ENCODE data around the gene EZR.

EZR gene

GRCh38 chr6:158757753-158758090 lies 61.4 kb downstream of the EZR start:
- no peak for DNase-seq

DNA sequence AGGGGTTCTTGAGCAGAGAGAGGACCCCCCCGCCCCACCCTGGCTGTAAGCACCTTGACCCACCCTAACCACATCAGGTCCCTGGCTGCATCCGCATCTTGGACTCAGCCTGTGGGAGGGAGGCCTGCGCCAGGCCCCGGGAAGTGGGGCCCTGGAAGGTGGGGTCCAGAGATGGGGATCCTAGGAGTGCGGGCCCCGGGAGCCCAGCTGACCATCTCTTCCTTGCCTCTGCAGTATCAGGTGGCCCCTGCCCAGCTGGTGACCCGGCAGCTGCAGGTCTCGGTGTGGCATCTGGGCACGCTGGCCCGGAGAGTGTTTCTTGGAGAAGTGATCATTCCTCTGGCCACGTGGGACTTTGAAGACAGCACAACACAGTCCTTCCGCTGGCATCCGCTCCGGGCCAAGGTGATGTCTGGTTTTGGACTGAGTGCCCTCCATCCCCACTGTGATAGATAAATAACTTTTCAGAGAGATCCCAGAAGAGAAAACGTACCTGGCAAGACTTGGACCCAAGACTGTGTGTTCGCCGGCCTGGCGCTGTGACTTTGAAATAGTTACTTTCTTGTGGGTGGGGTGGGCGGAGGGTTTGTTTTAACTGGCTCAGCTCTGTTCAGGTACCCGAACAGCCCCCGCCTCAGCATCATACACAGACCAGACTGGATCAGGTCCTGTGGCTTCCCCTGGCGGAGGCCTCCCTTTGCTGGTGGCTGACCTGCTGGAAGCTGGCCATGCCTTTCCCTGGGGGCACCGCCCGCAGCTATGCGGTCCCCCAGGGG lies 62.0 kb downstream of the EZR start:
- DNase-seq, result no peak

- no peak for DNase-seq
These were observed 63.0 kb downstream of the EZR start for GRCh38 chr6:158756126-158756525.

DNA sequence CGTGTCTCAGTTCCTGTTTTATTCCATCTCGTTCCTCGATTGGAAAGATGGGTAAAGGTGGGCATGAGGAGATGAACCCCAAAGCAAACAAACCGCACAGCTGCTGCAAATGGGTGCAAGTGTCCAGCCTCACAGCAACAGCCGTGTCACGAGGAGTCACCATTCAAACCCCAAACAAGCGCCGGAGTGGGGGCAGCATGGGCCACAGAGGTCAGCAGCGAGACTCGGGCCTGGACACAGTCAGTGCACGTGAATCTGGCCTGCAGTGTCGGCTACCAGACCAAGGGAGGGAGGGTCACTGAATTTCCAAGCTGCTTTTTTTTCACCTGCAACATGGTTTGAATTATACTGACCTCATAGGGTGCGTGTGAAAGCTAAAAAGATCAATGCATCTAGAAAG lies 63.5 kb downstream of the EZR start:
- no peak for DNase-seq

GRCh38 chr6:158754738-158755137 lies 64.4 kb downstream of the EZR start:
- no peak for DNase-seq

DNA sequence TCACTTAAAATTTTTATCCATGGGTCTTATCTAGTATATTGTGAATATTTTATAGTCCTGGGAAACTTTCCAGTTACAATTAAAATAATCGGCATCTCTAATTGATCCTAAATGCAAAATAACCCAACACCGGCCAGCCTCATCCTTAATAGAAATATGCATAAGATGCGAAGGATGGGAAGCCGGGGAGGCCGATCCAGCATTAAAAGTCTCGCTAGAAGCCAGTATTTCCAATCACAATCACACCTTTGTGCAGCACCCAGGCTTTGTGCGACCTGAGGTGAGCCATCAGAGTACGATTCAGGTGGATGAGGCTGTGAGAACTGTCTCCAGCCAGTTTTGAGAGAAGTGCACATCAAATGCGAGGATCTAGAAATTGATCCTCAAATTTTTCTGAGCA lies 65.4 kb downstream of the EZR start:
- DNase-seq, result no peak

DNA sequence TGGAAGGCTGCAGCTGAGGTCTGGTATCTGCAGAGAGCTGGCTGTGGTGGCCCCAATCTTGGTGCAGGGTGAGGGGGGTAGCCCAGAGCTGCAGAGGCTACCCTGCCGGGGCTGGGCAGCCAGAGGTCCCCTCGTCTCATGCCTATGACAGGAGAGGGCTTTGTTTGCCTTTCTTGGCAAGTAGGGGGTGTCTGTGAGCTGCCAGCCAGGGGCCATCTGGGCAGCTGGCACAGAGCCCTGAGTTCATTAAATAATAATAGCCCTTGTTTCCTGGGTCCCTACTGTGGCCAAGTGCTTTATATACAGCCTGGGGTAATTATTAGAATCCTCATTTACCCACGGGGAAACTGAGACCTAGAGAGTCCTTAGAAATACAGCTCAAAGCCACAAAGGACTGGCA lies 66.6 kb downstream of the EZR start:
- no peak for DNase-seq

DNA sequence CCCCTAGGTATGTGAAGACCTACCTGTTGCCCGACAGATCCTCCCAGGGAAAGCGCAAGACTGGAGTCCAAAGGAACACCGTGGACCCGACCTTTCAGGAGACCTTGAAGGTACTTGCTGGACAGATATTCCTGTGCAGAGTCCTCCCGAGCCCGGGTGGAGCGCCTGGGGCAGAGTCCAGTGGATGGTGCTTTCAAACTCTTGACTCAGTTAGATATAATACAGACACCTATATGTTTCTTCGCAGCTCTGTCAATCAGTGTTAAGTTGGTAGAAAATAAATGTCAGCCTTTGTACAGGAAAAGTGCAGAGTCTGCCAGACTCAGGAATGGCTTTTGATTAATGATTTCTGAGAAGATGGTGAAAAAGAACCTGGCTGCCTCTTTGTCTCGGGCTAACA lies 67.2 kb downstream of the EZR start:
- DNase-seq, result no peak

DNA sequence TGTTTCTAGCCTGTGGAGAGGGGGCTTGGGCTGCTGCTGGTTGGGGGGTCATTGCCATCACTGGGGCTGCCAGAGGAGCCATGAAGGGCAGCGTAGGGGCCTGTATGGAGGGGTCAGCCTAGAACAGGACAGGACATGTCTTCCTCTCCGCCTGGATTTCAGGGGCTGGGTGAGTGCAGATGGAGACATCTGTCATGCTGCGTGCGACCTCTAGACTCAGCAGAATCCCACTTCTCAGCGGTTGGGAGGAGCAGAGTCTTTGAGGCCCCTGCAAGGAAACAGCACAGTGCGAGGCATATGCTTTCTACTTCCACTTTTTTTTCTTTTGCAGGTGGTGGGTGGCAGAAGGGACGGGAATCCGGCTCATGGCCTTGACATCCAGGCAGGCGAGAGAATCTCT lies 67.9 kb downstream of the EZR start:
- no peak for DNase-seq

DNA sequence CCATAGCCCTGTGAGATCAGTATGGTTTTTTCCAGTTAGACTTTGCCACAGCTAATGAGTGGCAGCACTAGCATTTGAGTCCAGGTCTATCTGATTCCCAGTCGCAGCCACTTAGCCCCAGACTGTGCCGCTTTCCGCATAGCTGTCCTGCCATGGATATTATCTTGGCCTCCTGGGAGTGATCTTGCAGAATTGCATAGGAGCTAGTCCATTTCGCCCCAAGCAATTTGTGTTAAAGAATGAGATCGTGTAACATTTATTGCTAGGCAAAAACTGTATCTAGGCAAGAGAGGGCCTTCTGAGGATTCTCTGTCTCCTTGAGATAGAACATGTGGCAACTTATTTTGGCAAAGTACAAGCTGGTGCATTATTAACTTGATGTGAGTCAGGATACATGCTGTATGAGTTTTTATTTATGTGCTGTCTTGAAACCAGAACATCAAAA lies 74.2 kb downstream of the EZR start:
- no peak for DNase-seq

DNA sequence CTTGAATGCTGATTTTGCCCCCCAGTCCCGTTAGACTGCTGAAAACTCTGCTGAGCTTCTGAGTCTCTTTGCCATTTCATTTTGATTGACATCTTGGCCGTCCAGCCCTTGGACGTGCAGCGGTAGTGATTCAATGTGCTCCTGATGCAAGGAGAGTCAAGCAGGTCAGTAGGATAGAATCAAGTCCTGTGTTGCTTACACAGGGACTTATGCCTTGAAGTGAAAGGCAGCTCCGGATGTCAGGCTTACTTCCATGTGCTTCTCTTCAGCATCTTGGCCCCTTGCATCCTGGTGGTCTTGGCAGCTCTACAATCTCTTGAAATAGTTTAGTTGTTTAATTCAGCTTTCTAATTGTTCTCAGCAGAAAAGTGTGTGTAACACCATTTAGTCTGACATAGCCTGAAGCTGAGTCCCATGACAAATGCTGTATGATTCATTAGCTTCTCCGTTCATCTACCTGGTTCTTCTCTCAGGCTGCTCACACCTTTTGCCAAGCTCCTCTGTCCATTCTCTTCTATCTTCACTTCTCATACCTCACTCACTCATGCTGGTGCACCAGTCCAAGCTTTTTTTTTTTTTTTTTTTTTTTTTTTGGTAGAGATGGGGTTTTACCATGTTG lies 76.0 kb downstream of the EZR start:
- DNase-seq, result no peak

- no peak for DNase-seq
These were observed 79.5 kb downstream of the EZR start for GRCh38 chr6:158739673-158740072.

GRCh38 chr6:158737710-158738615 lies 81.2 kb downstream of the EZR start:
- no peak for DNase-seq

GRCh38 chr6:158737082-158737709 lies 82.0 kb downstream of the EZR start:
- no peak for DNase-seq

DNA sequence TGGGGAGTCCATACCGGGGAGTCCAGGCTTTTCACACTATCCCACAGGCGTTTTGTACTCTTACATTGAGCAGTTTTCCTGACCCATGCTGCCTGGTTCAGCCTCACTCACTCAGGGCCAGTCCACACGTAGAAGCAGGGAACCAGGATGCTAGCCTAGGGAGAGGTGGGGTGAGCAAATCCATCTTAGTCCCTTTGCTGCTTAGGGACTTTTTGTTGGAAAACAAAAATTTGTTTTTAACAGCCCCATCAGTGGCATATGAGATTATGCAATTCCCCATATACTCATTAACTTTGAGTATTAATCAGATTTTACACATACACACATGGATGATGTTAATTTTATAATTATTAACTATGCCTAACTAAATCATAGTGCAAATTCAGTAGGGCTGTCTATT lies 84.2 kb downstream of the EZR start:
- DNase-seq, result no peak

GRCh38 chr6:158730541-158730907 lies 88.6 kb downstream of the EZR start:
- no peak for DNase-seq

GRCh38 chr6:158729906-158730540 lies 89.1 kb downstream of the EZR start:
- DNase-seq, result no peak

DNA sequence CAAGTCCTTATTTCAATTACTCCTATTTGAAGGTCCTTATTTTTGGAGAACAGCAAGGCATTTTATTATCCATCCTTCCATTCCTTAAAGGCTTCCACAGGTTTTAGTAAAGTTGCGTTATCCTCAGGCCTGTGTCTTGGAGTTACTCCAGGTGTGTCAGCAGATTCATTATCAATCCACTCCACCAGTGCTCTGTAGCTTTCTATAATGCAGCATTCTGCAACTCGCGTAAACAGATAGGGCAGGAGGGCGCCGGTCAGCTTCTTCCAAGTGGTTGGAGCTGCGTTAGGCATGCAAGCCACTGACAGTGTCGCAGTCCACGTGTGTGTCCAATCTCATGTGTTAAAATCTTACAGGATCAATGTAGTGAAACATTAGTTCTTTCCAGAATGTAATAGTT lies 93.5 kb downstream of the EZR start:
- DNase-seq, result no peak

DNA sequence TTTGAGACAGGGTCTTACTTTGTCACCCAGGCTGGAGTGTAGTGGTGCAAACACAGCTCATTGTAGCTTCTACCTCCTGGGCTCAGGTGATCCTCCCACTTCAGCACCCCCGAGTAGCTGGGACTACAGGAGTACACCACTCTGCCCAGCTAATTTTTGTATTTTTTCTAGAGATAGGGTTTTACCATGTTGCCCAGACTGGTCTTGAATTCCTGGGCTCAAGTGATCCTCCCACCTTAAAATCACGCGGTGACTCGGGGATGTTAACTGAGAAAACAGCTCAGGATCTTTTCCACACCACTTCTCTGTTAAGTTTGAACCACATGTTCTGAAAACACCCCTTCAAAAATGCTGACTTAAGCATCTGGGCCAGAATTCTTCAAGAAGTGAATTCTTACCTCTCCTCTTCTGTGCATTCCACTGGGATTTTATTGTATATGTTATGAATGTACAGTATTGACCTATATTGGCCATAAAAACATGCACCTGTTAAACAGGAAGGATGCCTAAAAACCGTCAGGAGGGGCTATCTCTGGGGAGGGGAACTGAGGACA lies 96.9 kb downstream of the EZR start:
- no peak for DNase-seq

DNA sequence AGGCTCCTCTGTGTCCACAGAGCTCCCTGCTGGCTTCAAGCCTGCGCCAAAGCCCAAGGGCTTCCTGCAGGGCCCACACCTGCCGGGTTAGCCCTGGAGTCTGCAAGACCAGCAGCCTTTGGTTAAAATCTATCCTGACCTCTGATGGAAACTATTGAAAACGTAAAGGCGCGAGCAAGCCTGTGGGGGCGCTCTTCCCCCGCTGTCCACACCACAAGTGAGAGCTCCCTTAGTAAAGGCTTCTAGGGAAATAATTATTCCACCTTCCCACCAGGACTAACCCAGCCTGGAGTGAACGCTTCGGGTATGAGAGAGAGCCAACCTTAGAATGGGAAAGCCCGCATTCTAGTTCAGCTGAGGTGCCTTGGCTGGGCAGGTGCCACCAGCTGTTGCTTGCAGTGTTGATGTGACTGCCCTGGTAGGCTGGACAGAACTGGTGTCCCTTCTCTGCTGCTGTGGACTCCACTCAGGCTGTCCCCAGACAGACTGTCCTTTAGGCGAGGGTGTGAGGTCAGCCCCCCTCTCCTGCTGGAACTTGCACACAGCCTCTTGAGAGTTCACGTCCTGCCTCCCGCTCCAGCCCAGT lies 100.6 kb downstream of the EZR start:
- DNase-seq, result no peak

DNA sequence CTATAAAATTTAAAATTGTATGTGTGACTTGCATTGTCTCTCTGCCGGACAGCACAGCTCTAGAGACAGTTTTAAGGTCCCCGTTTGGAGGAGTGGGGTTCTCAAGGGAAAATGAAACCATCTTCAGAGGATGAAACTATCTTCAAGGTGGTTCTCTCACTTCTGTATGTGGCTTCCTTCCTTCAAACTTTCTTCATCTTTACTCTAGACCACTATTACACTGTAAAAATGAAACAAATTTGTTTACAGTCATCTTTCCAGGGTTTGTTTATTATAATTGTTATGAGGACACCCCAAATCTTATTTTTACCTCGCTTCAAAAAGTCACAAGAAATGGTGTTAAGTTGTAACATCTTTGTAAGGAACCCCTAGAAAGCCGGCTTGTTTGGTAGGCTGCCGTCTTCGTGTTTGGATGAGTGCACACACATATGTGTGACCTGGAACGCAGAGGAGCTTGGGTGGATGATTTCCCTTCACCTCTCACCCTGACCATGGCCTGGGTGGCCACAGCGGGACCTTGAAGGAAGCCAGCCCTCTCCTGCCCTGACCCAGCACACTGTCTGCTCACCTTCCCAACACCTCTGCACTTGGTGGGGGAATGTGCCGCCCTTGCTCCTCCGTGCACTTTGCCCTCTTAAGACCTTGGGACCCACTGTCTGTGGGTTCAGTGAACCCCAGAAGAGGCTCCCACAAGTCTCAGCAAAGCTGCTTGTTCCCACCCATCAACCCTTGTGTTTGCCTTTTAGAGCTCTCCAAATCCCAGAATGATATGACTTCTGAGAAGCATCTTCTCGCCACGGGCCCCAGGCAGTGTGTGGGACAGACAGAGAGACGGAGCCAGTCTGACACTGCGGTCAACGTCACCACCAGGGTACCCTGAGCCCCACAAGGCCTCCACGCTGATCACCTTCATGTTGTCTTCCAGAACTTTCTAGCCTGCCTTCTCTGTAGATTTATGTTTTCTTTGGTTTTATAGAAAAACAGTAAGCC lies 101.5 kb downstream of the EZR start:
- DNase-seq, result no peak
